Myocyte (in vitro differentiated cells): ENCODE results near the gene HOXC10. TPM values are rescaled to one million over a fixed set of nuclear protein-coding genes. Genes with fewer than 3 reads are reported as not detected.
A peak's percentile ranks its signal among the peaks of the same experiment; 100 is the strongest.

Experiments used
- DNase-seq: peaks from one replicate; pipeline ENCODE4 v3.0.0-alpha.2; 2012; ENCODE audit warnings: low read depth
- total RNA-seq: library from RNA; depleted of rRNA; stranded (reverse); fragments of >200 nt; gene quantifications from 2 replicates; pipeline ENCODE4 v1.2.3, GENCODE V29; 2014

Gene HOXC10
- total RNA-seq, 1 donor from 2014 or later, result 3.7 TPM

GRCh38 chr12:54002278-54002914 is 17.4 kb downstream of the HOXC10 start:
- no peak for DNase-seq

- DNase-seq, result no peak
These were observed 18.0 kb downstream of the HOXC10 start for GRCh38 chr12:54002915-54003389.

- no peak for DNase-seq
These were observed 18.7 kb downstream of the HOXC10 start for GRCh38 chr12:54003625-54004024.

- DNase-seq, result no peak
These were observed 19.3 kb downstream of the HOXC10 start for GRCh38 chr12:54004063-54004840.

- peak; percentile 74 for DNase-seq
These were observed 20.0 kb downstream of the HOXC10 start for GRCh38 chr12:54004841-54005530.

GRCh38 chr12:54005531-54005852 is 20.5 kb downstream of the HOXC10 start:
- no peak for DNase-seq

GRCh38 chr12:54005853-54006558 is 21.1 kb downstream of the HOXC10 start:
- peak; percentile 95 for DNase-seq

- no peak for DNase-seq
These were observed 21.7 kb downstream of the HOXC10 start for GRCh38 chr12:54006559-54007220.

GRCh38 chr12:54007538-54008259 is 22.8 kb downstream of the HOXC10 start:
- no peak for DNase-seq

- no peak for DNase-seq
These were observed 23.3 kb downstream of the HOXC10 start for GRCh38 chr12:54008260-54008552.

GRCh38 chr12:54009171-54010052 is 24.5 kb downstream of the HOXC10 start:
- DNase-seq, result peak; percentile 55

GRCh38 chr12:54010053-54010971 is 25.4 kb downstream of the HOXC10 start:
- peak; percentile 38 for DNase-seq

GRCh38 chr12:54010972-54011664 is 26.2 kb downstream of the HOXC10 start:
- DNase-seq, result peak; percentile 34

- DNase-seq, result peak; percentile 47
These were observed 27.0 kb downstream of the HOXC10 start for GRCh38 chr12:54011665-54012532.

GRCh38 chr12:54012631-54013409 is 27.9 kb downstream of the HOXC10 start:
- peak; percentile 37 for DNase-seq
